ENCODE results near the gene XCL2. TPM values are rescaled to one million over a fixed set of nuclear protein-coding genes. Genes with fewer than 3 reads are reported as not detected.

Gene XCL2
- total RNA-seq, 1 donor from 2014 or later: not detected

DNA sequence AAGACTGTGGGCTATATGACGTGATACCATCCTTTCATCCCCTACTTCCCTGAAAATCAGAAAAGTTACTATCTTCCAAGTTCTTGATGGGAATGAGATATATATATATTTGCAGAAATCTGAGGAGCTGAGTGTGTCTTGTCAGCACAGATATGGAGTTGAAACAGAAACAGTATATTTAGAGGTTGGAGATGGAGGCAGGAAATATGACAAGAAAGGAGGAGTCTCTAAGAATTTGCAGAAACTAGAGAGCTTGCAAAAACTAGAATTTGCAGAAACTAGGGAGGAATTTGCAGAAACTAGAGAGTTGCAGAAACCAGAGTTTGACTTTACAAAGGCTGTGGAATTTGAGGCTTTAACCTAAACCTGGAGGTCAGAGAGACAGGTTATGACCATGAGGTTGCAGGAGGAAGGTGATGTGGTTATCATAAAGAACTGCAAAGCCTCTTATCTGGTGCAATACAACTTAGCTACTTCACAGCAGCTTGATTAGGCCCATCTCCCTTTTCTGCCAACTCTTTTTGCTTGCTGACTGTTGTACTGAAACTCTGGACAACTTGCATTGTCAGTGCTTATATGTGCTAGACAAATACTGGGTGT lies 22.3 kb downstream of the XCL2 start:
- no peak overlapping the region for H3K27ac Mint-ChIP-seq
- TF ChIP-seq CTCF (conservative IDR thresholded peaks at IDR 0.05): no peak
- no peak for DNase-seq (ENCODE audit: extremely low spot score, unreplicated experiment)
- H3K27me3 Mint-ChIP-seq: no peaks in the 10 kb centered on the region
- no peaks in the 10 kb centered on the region for H3K4me1 Mint-ChIP-seq (ENCODE audit: unreplicated experiment)
- H3K9me3 Mint-ChIP-seq: peaks cover 13% of the 10 kb centered on the region
- no peak overlapping the region for H3K4me3 Mint-ChIP-seq
- no peaks in the 10 kb centered on the region for H3K36me3 Mint-ChIP-seq

- H3K36me3 Mint-ChIP-seq: no peaks in the 10 kb centered on the region
- TF ChIP-seq CTCF (conservative IDR thresholded peaks at IDR 0.05): no peak
- no peak overlapping the region for H3K4me3 Mint-ChIP-seq
- no peaks in the 10 kb centered on the region for H3K4me1 Mint-ChIP-seq (ENCODE audit: unreplicated experiment)
- peaks cover 13% of the 10 kb centered on the region for H3K9me3 Mint-ChIP-seq
- H3K27ac Mint-ChIP-seq: no peak overlapping the region
- no peak for DNase-seq (ENCODE audit: extremely low spot score, unreplicated experiment)
- H3K27me3 Mint-ChIP-seq: no peaks in the 10 kb centered on the region
Measured at GRCh38 chr1:168520832-168521231, 23.0 kb downstream of the XCL2 start.

DNA sequence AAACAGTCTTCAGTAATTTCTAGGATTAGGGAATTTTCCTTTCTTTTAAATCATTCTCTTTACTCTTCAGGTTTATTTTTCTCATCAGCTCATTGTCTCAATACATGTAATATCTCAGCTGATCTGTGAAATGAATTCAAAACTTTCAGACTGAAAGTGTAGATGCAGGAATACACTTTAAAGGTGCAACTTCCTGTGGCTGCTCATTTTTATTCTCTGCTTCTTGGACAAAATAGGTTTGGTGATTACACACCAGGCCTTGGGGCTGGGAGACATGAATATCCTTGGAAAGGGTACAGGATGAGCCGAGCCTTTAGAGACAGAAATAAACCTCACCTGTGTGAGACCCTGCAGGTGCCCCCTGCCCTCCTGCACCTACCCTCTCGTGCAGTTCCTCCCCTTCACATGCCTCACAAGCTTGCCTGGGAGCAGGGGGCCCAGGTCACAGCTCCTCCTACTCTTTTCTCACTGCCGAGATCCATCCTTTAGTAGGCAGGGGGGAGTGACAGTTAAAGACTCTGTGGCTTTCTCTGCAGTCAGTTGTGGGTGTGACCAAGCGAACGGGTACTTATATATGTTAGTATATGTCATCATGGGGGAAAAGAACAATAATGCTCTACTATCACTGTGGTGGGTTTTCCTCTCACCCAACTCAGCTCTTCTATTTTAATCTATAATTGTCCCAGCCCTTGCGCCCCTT lies 23.6 kb downstream of the XCL2 start:
- H3K9me3 Mint-ChIP-seq: peaks cover 13% of the 10 kb centered on the region
- no peaks in the 10 kb centered on the region for H3K27me3 Mint-ChIP-seq
- TF ChIP-seq CTCF (conservative IDR thresholded peaks at IDR 0.05): no peak
- H3K4me1 Mint-ChIP-seq (ENCODE audit: unreplicated experiment): no peaks in the 10 kb centered on the region
- no peak overlapping the region for H3K27ac Mint-ChIP-seq
- no peak overlapping the region for H3K4me3 Mint-ChIP-seq
- no peak for DNase-seq (ENCODE audit: extremely low spot score, unreplicated experiment)
- no peaks in the 10 kb centered on the region for H3K36me3 Mint-ChIP-seq

- no peak for TF ChIP-seq CTCF (conservative IDR thresholded peaks at IDR 0.05)
- Mint-ChIP-seq H3K27me3 (peaks cover 3% of the 10 kb centered on the region), H3K36me3 (no peaks in the 10 kb centered on the region), H3K4me3 (no peak overlapping the region), H3K9me3 (peaks cover 10% of the 10 kb centered on the region), H3K27ac (no peak overlapping the region), H3K4me1 (ENCODE audit: unreplicated experiment) (no peaks in the 10 kb centered on the region)
- no peak for DNase-seq (ENCODE audit: extremely low spot score, unreplicated experiment)
Measured at GRCh38 chr1:168518813-168519212, 25.0 kb downstream of the XCL2 start.

GRCh38 chr1:168518201-168518689 lies 25.6 kb downstream of the XCL2 start:
- H3K4me3 Mint-ChIP-seq: no peak overlapping the region
- peaks cover 3% of the 10 kb centered on the region for H3K4me1 Mint-ChIP-seq (ENCODE audit: unreplicated experiment)
- peaks cover 3% of the 10 kb centered on the region for H3K27me3 Mint-ChIP-seq
- H3K9me3 Mint-ChIP-seq: peaks cover 9% of the 10 kb centered on the region
- H3K27ac Mint-ChIP-seq: no peak overlapping the region
- no peaks in the 10 kb centered on the region for H3K36me3 Mint-ChIP-seq
- no peak for DNase-seq (ENCODE audit: extremely low spot score, unreplicated experiment)
- no peak for TF ChIP-seq CTCF (conservative IDR thresholded peaks at IDR 0.05)
